SK-N-SH treated with all-trans-retinoic acid at 6 μM for 48 hours (cell line): ENCODE data around the gene OR13J1.

Experiments
- ATAC-seq: fragments of 200-7000 bp; cut with Tn5 transposase; 3 replicates; pipeline ENCODE4 v1.9.1; 2020; ENCODE audit warnings: mild to moderate bottlenecking, moderate library complexity
- ARNTL ChIP-seq: fragments of 450-650 bp; formaldehyde crosslinking; IDR thresholded peaks from 2 replicates; pipeline ENCODE4 v1.5.0; 2020; ENCODE audit warnings: low read depth, mild to moderate bottlenecking, moderate library complexity, borderline replicate concordance
- BACH2 ChIP-seq: fragments of 250-450 bp; sonication (Bioruptor Pico); IDR thresholded peaks from 2 replicates; pipeline ENCODE4 v1.9.0; 2021; ENCODE audit warnings: mild to moderate bottlenecking, borderline replicate concordance
- CREB5 ChIP-seq: fragments of 250-450 bp; sonication (Bioruptor Pico); IDR thresholded peaks from 2 replicates; pipeline ENCODE4 v1.5.1; 2020; ENCODE audit warnings: low read depth, mild to moderate bottlenecking, moderate library complexity
- CSDC2 ChIP-seq: fragments of 250-450 bp; sonication (Bioruptor Pico); IDR thresholded peaks from 2 replicates; pipeline ENCODE4 v1.5.0; 2020; ENCODE audit warnings: mild to moderate bottlenecking, moderate library complexity
- ESRRG ChIP-seq: fragments of 250-450 bp; sonication (Bioruptor Pico); IDR thresholded peaks from 2 replicates; pipeline ENCODE4 v1.6.1; 2021; ENCODE audit warnings: mild to moderate bottlenecking
- GLIS3 ChIP-seq: fragments of 250-450 bp; sonication (Bioruptor Pico); IDR thresholded peaks from 2 replicates; pipeline ENCODE4 v1.5.0; 2020; ENCODE audit warnings: mild to moderate bottlenecking, moderate library complexity
- ISL1 ChIP-seq: fragments of 250-450 bp; sonication (Bioruptor Pico); IDR thresholded peaks from 2 replicates; pipeline ENCODE4 v2.1.2; 2022; ENCODE audit warnings: mild to moderate bottlenecking, moderate library complexity
- PPARA ChIP-seq: fragments of 250-450 bp; sonication (Bioruptor Pico); IDR thresholded peaks from 2 replicates; pipeline ENCODE4 v1.5.0; 2020; ENCODE audit warnings: mild to moderate bottlenecking, borderline replicate concordance
- SNAI2 ChIP-seq: fragments of 250-450 bp; sonication (Bioruptor Pico); IDR thresholded peaks from 2 replicates; pipeline ENCODE4 v1.5.0; 2020; ENCODE audit warnings: mild to moderate bottlenecking, moderate library complexity
- TCF4 ChIP-seq: fragments of 250-450 bp; sonication (Bioruptor Pico); IDR thresholded peaks from 2 replicates; pipeline ENCODE4 v1.8.0; 2021; ENCODE audit warnings: mild to moderate bottlenecking, moderate library complexity, borderline replicate concordance
- TOX ChIP-seq: fragments of 250-450 bp; sonication (Bioruptor Pico); IDR thresholded peaks from 2 replicates; pipeline ENCODE4 v1.8.0; 2021; ENCODE audit warnings: mild to moderate bottlenecking, moderate library complexity, borderline replicate concordance
- ZC3H10 ChIP-seq: fragments of 250-450 bp; sonication (Bioruptor Pico); IDR thresholded peaks from 2 replicates; pipeline ENCODE4 v1.5.1; 2021; ENCODE audit warnings: mild to moderate bottlenecking, moderate library complexity
- ZFP3 ChIP-seq: fragments of 250-450 bp; sonication (Bioruptor Pico); IDR thresholded peaks from 2 replicates; pipeline ENCODE4 v1.5.0; 2020; ENCODE audit warnings: mild to moderate bottlenecking, moderate library complexity
- ZFP30 ChIP-seq: fragments of 450-650 bp; formaldehyde crosslinking; IDR thresholded peaks from 2 replicates; pipeline ENCODE4 v1.5.0; 2022; ENCODE audit warnings: mild to moderate bottlenecking, moderate library complexity
- ZNF565 ChIP-seq: fragments of 450-650 bp; formaldehyde crosslinking; conservative IDR thresholded peaks from 2 replicates; pipeline ENCODE4 v1.5.0; 2020; ENCODE audit warnings: low read depth, mild to moderate bottlenecking, moderate library complexity
- ZNF70 ChIP-seq: fragments of 450-650 bp; formaldehyde crosslinking; IDR thresholded peaks from 2 replicates; pipeline ENCODE4 v1.5.0; 2020; ENCODE audit warnings: mild to moderate bottlenecking, moderate library complexity
- ZNF8 ChIP-seq: fragments of 450-650 bp; formaldehyde crosslinking; IDR thresholded peaks from 2 replicates; pipeline ENCODE4 v1.5.0; 2020; ENCODE audit warnings: mild to moderate bottlenecking, moderate library complexity
- TF ChIP-seq, protein P1 (sequence below): fragments of 250-450 bp; sonication (Bioruptor Pico); IDR thresholded peaks from 2 replicates; pipeline ENCODE4 v1.5.1; 2021; ENCODE audit warnings: mild to moderate bottlenecking, moderate library complexity
- TF ChIP-seq, protein P2 (sequence below): fragments of 250-450 bp; sonication (Bioruptor Pico); IDR thresholded peaks from 2 replicates; pipeline ENCODE4 v1.8.0; 2021; ENCODE audit warnings: low read depth, mild to moderate bottlenecking, moderate library complexity, borderline replicate concordance
- TF ChIP-seq, protein P3 (sequence below): fragments of 250-450 bp; sonication (Bioruptor Pico); IDR thresholded peaks from 2 replicates; pipeline ENCODE4 v1.8.0; 2020; ENCODE audit warnings: mild to moderate bottlenecking, moderate library complexity, borderline replicate concordance
- TF ChIP-seq, protein P4 (sequence below): fragments of 250-450 bp; sonication (Bioruptor Pico); IDR thresholded peaks from 2 replicates; pipeline ENCODE4 v1.5.0; 2020; ENCODE audit warnings: mild to moderate bottlenecking, moderate library complexity

OR13J1 gene

GRCh38 chr9:35854091-35854762, 16.0 kb downstream of the OR13J1 start:
- TF ChIP-seq GLIS3 (no peak), ZNF70 (CRISPR knock-in tag) (no peak), ZFP3 (CRISPR knock-in tag) (no peak), BACH2 (CRISPR knock-in tag) (no peak), ZFP30 (no peak), ARNTL (CRISPR knock-in tag) (no peak), SNAI2 (CRISPR knock-in tag) (no peak), ZNF8 (CRISPR knock-in tag) (no peak), CREB5 (CRISPR knock-in tag) (no peak), CSDC2 (CRISPR knock-in tag) (no peak), ISL1 (CRISPR knock-in tag) (no peak), TOX (CRISPR knock-in tag) (no peak), PPARA (no peak), ZNF565 (CRISPR knock-in tag) (no peak)
- TF ChIP-seq, protein P1, sequence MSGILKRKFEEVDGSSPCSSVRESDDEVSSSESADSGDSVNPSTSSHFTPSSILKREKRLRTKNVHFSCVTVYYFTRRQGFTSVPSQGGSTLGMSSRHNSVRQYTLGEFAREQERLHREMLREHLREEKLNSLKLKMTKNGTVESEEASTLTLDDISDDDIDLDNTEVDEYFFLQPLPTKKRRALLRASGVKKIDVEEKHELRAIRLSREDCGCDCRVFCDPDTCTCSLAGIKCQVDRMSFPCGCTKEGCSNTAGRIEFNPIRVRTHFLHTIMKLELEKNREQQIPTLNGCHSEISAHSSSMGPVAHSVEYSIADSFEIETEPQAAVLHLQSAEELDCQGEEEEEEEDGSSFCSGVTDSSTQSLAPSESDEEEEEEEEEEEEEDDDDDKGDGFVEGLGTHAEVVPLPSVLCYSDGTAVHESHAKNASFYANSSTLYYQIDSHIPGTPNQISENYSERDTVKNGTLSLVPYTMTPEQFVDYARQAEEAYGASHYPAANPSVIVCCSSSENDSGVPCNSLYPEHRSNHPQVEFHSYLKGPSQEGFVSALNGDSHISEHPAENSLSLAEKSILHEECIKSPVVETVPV, result no peak
- TF ChIP-seq, protein P2, sequence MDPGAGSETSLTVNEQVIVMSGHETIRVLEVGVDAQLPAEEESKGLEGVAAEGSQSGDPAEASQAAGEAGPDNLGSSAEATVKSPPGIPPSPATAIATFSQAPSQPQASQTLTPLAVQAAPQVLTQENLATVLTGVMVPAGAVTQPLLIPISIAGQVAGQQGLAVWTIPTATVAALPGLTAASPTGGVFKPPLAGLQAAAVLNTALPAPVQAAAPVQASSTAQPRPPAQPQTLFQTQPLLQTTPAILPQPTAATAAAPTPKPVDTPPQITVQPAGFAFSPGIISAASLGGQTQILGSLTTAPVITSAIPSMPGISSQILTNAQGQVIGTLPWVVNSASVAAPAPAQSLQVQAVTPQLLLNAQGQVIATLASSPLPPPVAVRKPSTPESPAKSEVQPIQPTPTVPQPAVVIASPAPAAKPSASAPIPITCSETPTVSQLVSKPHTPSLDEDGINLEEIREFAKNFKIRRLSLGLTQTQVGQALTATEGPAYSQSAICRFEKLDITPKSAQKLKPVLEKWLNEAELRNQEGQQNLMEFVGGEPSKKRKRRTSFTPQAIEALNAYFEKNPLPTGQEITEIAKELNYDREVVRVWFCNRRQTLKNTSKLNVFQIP, result no peak
- TF ChIP-seq, protein P3, sequence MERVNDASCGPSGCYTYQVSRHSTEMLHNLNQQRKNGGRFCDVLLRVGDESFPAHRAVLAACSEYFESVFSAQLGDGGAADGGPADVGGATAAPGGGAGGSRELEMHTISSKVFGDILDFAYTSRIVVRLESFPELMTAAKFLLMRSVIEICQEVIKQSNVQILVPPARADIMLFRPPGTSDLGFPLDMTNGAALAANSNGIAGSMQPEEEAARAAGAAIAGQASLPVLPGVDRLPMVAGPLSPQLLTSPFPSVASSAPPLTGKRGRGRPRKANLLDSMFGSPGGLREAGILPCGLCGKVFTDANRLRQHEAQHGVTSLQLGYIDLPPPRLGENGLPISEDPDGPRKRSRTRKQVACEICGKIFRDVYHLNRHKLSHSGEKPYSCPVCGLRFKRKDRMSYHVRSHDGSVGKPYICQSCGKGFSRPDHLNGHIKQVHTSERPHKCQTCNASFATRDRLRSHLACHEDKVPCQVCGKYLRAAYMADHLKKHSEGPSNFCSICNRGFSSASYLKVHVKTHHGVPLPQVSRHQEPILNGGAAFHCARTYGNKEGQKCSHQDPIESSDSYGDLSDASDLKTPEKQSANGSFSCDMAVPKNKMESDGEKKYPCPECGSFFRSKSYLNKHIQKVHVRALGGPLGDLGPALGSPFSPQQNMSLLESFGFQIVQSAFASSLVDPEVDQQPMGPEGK (CRISPR knock-in tag), result no peak
- ATAC-seq, result no peak

DNA sequence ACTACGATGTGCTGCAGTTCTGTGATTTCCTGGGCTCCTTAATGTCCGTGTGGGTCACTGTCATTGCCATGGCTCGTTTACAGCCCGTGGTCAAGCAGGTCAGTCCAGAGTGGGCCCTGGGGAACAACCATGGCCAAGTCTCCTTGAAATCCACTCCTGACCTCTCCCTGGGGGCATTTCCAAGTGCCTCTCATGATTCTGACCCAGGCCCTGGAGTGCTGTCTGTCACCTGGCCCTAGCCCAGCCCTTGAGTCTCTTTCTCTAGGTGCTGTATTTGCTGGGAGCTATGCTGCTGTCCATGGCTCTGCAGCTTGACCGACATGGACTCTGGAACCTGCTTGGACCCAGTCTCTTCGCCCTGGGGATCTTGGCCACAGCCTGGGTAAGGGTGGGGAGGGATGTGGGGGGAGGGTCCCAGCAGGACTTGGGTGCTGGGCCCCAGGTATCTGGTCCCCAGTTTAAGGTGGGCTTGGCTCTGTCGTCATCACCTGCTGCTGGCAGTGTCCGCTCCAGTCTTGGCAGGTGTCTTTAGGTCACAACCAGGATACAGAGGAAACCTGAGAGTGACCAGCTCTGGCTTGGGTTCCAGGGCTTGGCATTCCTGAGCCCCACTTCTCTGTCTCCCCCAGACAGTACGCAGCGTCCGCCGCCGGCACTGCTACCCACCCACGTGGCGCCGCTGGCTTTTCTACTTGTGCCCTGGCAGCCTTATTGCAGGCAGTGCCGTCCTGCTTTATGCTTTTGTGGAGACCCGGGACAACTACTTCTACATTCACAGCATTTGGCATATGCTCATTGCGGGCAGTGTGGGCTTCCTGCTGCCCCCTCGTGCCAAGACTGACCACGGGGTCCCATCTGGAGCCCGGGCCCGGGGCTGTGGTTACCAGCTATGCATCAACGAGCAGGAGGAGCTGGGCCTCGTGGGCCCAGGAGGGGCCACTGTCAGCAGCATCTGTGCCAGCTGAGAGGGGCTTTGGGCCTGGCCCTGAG, 17.0 kb downstream of the OR13J1 start:
- TF ChIP-seq ARNTL (CRISPR knock-in tag) (no peak), ZFP30 (no peak), ZNF70 (CRISPR knock-in tag) (no peak), ZNF565 (CRISPR knock-in tag) (no peak), GLIS3 (no peak), CREB5 (CRISPR knock-in tag) (no peak), ZC3H10 (no peak), BACH2 (CRISPR knock-in tag) (no peak), TCF4 (no peak), SNAI2 (CRISPR knock-in tag) (no peak), PPARA (no peak), ESRRG (CRISPR knock-in tag) (no peak), TOX (CRISPR knock-in tag) (no peak)
- TF ChIP-seq, protein P4, sequence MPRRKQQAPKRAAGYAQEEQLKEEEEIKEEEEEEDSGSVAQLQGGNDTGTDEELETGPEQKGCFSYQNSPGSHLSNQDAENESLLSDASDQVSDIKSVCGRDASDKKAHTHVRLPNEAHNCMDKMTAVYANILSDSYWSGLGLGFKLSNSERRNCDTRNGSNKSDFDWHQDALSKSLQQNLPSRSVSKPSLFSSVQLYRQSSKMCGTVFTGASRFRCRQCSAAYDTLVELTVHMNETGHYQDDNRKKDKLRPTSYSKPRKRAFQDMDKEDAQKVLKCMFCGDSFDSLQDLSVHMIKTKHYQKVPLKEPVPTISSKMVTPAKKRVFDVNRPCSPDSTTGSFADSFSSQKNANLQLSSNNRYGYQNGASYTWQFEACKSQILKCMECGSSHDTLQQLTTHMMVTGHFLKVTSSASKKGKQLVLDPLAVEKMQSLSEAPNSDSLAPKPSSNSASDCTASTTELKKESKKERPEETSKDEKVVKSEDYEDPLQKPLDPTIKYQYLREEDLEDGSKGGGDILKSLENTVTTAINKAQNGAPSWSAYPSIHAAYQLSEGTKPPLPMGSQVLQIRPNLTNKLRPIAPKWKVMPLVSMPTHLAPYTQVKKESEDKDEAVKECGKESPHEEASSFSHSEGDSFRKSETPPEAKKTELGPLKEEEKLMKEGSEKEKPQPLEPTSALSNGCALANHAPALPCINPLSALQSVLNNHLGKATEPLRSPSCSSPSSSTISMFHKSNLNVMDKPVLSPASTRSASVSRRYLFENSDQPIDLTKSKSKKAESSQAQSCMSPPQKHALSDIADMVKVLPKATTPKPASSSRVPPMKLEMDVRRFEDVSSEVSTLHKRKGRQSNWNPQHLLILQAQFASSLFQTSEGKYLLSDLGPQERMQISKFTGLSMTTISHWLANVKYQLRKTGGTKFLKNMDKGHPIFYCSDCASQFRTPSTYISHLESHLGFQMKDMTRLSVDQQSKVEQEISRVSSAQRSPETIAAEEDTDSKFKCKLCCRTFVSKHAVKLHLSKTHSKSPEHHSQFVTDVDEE (CRISPR knock-in tag), result no peak
- TF ChIP-seq, protein P2, result no peak
- TF ChIP-seq, all 23 proteins: peak for 0
- ATAC-seq, result no peak
